ENCODE measurements around the gene SLC25A1. TPM values are rescaled to one million over a fixed set of nuclear protein-coding genes. Genes with fewer than 3 reads are reported as not detected.

Gene SLC25A1
- total RNA-seq, 1 experiment from 2014 or later, result 201 TPM

GRCh38 chr22:19149047-19149883, 29.3 kb downstream of the SLC25A1 start (continued):
- TF ChIP-seq ZNF281 (CRISPR knock-in tag; IDR thresholded peaks at IDR 0.05), result no peak
- no peak for TF ChIP-seq ATF3 (CRISPR knock-in tag; conservative IDR thresholded peaks at IDR 0.05)
- no peak for TF ChIP-seq STAT6 (CRISPR knock-in tag; conservative IDR thresholded peaks at IDR 0.05; ENCODE audit: low read depth)
- peak; percentile 38; the same call in 1 of the 2 replicates for TF ChIP-seq E2F5 (CRISPR knock-in tag; IDR thresholded peaks at IDR 0.05)
- TF ChIP-seq RELA (CRISPR knock-in tag; IDR thresholded peaks at IDR 0.05; ENCODE audit: borderline replicate concordance), result no peak
- TF ChIP-seq ARID4B (CRISPR knock-in tag; IDR thresholded peaks at IDR 0.05; ENCODE audit: borderline replicate concordance), result 0 out of 2 replicates have a peak, but pooled peaks have one; percentile 44
- no peak for TF ChIP-seq FOXP1 (CRISPR knock-in tag; IDR thresholded peaks at IDR 0.05; ENCODE audit: borderline replicate concordance)
- no peak for TF ChIP-seq NR2C2 (CRISPR knock-in tag; IDR thresholded peaks at IDR 0.05)
- TF ChIP-seq ZNF317 (CRISPR knock-in tag; IDR thresholded peaks at IDR 0.05; ENCODE audit: borderline replicate concordance, low read depth), result peak; percentile 52; the same call in 1 of the 2 replicates
- no peak for TF ChIP-seq SP1 (CRISPR knock-in tag; conservative IDR thresholded peaks at IDR 0.05)
- no peak for TF ChIP-seq PREB (CRISPR knock-in tag; IDR thresholded peaks at IDR 0.05; ENCODE audit: borderline replicate concordance)
- no peak for TF ChIP-seq KAT7 (CRISPR knock-in tag; IDR thresholded peaks at IDR 0.05; ENCODE audit: borderline replicate concordance)
- TF ChIP-seq ZBTB21 (CRISPR knock-in tag; IDR thresholded peaks at IDR 0.05; ENCODE audit: borderline replicate concordance), result no peak
- no peak for TF ChIP-seq FOXJ3 (CRISPR knock-in tag; IDR thresholded peaks at IDR 0.05; ENCODE audit: borderline replicate concordance)
- TF ChIP-seq MAX (CRISPR knock-in tag; IDR thresholded peaks at IDR 0.05), result peak; percentile 81; the same call in 1 of the 2 replicates
- peak; percentile 33; the same call in 1 of the 2 replicates for TF ChIP-seq ELF4 (CRISPR knock-in tag; IDR thresholded peaks at IDR 0.05; ENCODE audit: low read depth)
- no peak for TF ChIP-seq ZNF532 (CRISPR knock-in tag; IDR thresholded peaks at IDR 0.05; ENCODE audit: borderline replicate concordance)
- no peak for TF ChIP-seq ZMAT4 (CRISPR knock-in tag; IDR thresholded peaks at IDR 0.05)
